ENCODE data around the gene GIT1.

GIT1 gene

DNA sequence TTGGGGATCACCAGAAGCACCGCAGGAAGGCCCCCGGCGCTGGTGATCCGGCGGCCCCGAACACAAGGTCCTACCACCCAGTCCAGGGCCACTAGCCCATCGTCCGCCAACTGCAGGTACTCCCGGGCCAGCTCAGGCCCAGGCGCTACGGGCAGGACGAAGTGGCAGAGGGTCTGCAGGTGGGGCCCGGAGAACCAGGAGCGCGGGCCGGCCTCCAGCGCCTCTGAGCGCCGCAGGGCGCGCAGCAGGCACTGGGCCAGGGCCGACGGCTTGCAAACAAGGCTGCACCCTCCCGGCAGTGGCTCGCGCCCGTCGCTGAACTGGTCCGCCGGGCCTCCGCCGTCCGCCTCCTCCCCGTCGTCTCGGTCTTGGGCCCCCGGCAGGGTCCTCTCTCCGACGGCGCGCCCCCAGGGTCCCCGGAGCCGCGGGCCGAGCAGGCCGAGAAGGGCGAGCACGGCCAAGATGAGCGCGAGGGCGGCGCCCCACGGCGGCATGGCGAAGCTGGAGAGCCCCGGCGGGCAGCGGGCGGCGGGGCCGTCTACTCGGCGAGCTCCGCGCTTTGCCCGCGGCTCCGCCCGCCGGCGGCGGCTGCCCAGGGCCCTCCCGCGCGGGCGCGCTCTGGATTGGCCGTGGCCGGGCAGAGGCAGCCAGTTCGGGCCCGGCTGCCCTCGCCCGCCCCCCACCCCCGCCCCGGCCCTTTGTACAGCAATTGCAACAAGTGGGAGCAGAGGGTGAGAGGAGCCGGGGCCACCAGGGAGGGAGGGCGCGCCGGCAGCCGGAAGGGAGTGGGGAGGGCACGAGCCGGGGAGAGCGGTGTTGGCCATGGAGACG is 22.8 kb downstream of the GIT1 start, which contains the start of gene ABHD15:
ABHD15 (minus strand) TSS at position 565 of the 831 bp plus-strand sequence; CDS start at position 494, 71 bp downstream.
- ChIA-PET CTCF (interaction anchor here (0.6 to 15.4 kb wide), 10 partner anchors 8 to 349 kb away, joined by 3 to 222 read pairs (median 12); no protein-coding TSS in a partner anchor), POLR2A (interaction anchor here (0.7 to 0.9 kb wide), 2 partner anchors 9 to 1921 kb away, joined by 3 read pairs; no protein-coding TSS in a partner anchor)
- DNase-seq (ENCODE audit: low read depth, low spot score): no peak
- H3K4me3 ChIP-seq (ENCODE audit: low read depth, low read length): peak within 1 kb of the TSS; percentile 77
- TF ChIP-seq CTCF (IDR thresholded peaks at IDR 0.05; ENCODE audit: insufficient read depth, low read length, missing control alignments): no peak

DNA sequence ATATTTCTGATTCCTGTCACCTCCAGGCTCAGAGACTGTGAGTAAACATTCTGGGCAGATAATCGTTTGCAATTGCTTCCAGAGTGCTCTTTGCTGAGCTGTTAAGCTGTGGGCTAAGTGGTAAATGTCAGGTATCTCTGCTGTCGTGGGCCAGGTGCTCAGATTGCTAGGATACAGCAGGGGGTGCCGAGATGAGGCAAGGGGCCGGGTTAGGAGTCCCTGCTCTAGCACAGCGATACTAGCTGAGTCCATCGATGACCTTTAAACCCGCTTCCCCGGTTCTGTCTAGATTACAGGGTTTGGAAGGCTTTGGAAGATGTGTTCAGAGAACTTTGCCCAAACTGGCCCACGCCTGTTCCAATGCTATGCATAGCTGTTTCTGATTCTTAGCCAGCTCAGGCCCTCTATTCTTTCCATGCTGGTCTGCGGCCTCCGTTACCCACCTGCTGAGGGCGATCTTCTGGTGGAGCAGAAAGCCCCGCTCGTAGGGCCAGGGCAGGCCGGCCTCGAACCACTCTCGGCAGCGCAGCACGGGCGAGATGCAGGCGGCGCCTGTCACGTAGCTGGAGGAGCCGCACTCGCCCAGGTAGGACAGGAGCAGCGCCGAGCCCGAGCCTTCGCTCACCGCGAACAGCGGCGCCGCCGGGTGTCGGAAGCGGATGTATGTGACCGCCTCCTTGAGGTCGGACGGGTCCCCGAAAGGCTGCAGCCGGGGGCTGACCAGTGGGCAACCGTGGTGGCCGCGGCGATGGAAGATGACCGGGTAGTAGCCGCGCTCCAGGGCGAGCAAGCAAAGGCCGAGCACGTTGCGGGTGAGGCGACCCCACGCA is 23.6 kb downstream of the GIT1 start:
- no peak for TF ChIP-seq CTCF (IDR thresholded peaks at IDR 0.05; ENCODE audit: insufficient read depth, low read length, missing control alignments)

DNA sequence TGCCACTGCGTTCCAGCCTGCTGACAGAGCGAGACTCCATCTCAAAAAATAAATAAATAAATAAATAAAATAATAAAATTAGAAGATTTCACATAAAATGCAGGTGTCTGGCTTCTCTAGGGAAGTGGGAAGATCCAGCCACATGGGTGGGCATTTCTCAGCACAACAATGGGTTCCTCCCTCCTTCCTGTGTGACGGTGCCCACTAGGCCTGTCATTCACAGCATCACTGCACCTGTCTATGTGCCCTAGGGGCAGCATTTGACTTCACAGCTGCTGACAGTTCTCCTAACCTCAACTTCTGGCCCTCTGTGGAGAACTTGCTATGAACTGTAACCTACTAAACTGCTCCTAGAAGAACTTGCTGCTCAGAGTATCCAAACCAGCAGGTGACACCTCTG is 25.6 kb downstream of the GIT1 start:
- no peak overlapping the region for H3K4me3 ChIP-seq (ENCODE audit: low read depth, low read length)
- ChIA-PET CTCF (no interaction called here), POLR2A (interaction anchor here (0.6 kb wide), 1 partner anchor 590 kb away, joined by 3 read pairs; no protein-coding TSS in a partner anchor)
- no peak for DNase-seq (ENCODE audit: low read depth, low spot score)
- no peak for TF ChIP-seq CTCF (IDR thresholded peaks at IDR 0.05; ENCODE audit: insufficient read depth, low read length, missing control alignments)

More for the DNA sequence above, 23.6 kb downstream of the GIT1 start:
- ChIA-PET CTCF (interaction anchor here (2.4 to 15.4 kb wide), 6 partner anchors 9 to 198 kb away, joined by 7 to 222 read pairs (median 16); no protein-coding TSS in a partner anchor), POLR2A (no interaction called here)
- peak overlapping the region; percentile 56 for H3K4me3 ChIP-seq (ENCODE audit: low read depth, low read length)
- no peak for DNase-seq (ENCODE audit: low read depth, low spot score)

DNA sequence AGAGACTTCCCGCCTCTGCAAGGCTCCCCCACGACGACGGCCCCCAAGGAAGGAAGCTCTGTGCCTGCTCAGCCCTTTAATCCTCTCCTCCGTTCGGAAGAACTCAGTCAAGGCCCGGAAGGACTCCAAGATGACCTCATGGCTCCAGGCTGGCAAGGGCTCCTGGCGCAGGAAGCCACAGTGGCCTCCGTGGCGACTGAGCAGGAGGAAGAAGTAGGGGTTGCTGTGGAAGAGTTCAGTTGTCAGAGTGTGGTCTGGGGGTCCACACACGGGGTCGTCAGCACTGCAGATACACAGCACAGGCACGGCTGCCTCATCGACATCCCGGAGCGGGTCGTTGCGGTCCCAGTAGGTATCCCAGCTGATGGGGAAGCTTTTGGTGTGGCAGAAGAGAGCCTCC is 26.8 kb downstream of the GIT1 start:
- CTCF ChIA-PET: interaction anchor here (1.1 to 1.9 kb wide), 4 partner anchors 10 to 193 kb away, joined by 3 to 8 read pairs (median 4); no protein-coding TSS in a partner anchor
- DNase-seq (ENCODE audit: low read depth, low spot score): no peak
- no peak overlapping the region for H3K4me3 ChIP-seq (ENCODE audit: low read depth, low read length)
- TF ChIP-seq CTCF (IDR thresholded peaks at IDR 0.05; ENCODE audit: insufficient read depth, low read length, missing control alignments): no peak
- POLR2A ChIA-PET: no interaction called here

GRCh38 chr17:29561554-29562517 is 27.6 kb downstream of the GIT1 start:
- POLR2A ChIA-PET: no interaction called here
- CTCF ChIA-PET: interaction anchor here (1.1 to 2.4 kb wide), 6 partner anchors 11 to 192 kb away, joined by 3 to 10 read pairs (median 4); no protein-coding TSS in a partner anchor
- DNase-seq (ENCODE audit: low read depth, low spot score): no peak
- no peak for TF ChIP-seq CTCF (IDR thresholded peaks at IDR 0.05; ENCODE audit: insufficient read depth, low read length, missing control alignments)
- H3K4me3 ChIP-seq (ENCODE audit: low read depth, low read length): no peak overlapping the region
